CD14-positive monocyte (primary cell): ENCODE data around the gene PPARG. TPM values are rescaled to one million over a fixed set of nuclear protein-coding genes. Genes with fewer than 3 reads are reported as not detected.

ENCODE experiments used
- DNase-seq, 3 donors: peaks; one replicate each; pipeline ENCODE4 v3.0.0-alpha.2; 2011 to 2022
- H2AFZ ChIP-seq: 2 replicates; pipeline ENCODE4 v1.6.0; 2012; ENCODE audit warnings: mild to moderate bottlenecking, low read depth, low read length, inconsistent platforms; ENCODE audit not compliant: insufficient read depth, poor library complexity, severe bottlenecking
- H3K27ac ChIP-seq, 2 donors: 1 replicate in 1 of 2; 2 replicates in 1 of 2; pipeline ENCODE4 v1.5.1; 2012 to 2013; ENCODE audit warnings: low read length in 2 of 2, control low read depth in 1 of 2, inconsistent platforms in 1 of 2, low read depth in 1 of 2, mild to moderate bottlenecking in 1 of 2
- H3K27me3 ChIP-seq, 2 donors: one replicate each; pipeline versions ENCODE4 v1.6.0 to v1.6.1; 2011 to 2013; ENCODE audit warnings: low read length in 2 of 2; ENCODE audit not compliant: control insufficient read depth in 2 of 2, insufficient read depth in 2 of 2
- H3K36me3 ChIP-seq, 2 donors: replicated peaks in 1 of 2; 1 replicate in 1 of 2; 2 replicates in 1 of 2; pipeline versions ENCODE4 v1.5.1 to v1.6.1; 2012 to 2013; ENCODE audit warnings: low read length in 2 of 2, control low read depth in 1 of 2, inconsistent platforms in 1 of 2, mild to moderate bottlenecking in 1 of 2; ENCODE audit not compliant: insufficient read depth in 2 of 2, control insufficient read depth in 1 of 2
- H3K4me1 ChIP-seq, 2 donors: 1 replicate in 1 of 2; 2 replicates in 1 of 2; pipeline versions ENCODE4 v1.5.1 to v1.6.1; 2012 to 2013; ENCODE audit warnings: low read length in 2 of 2, control low read depth in 1 of 2, inconsistent platforms in 1 of 2, mild to moderate bottlenecking in 1 of 2, moderate library complexity in 1 of 2; ENCODE audit not compliant: insufficient read depth in 2 of 2, control insufficient read depth in 1 of 2
- H3K4me2 ChIP-seq: replicated peaks from 2 replicates; pipeline ENCODE3; 2012; ENCODE audit warnings: low read length, moderate library complexity, mild to moderate bottlenecking; ENCODE audit not compliant: poor library complexity, severe bottlenecking; ENCODE audit errors: extremely low read depth
- H3K4me3 ChIP-seq, 3 experiments: fragments of 200-600 bp in 1 of 3; sonication (generic) in 1 of 3; replicated peaks in 1 of 3; 1 replicate in 2 of 3; 2 replicates in 1 of 3; pipeline ENCODE4 v1.5.1; 2011 to 2013; ENCODE audit warnings: low read length in 3 of 3, mild to moderate bottlenecking in 3 of 3, control low read depth in 2 of 3, low read depth in 2 of 3, inconsistent platforms in 1 of 3, moderate library complexity in 1 of 3
- H3K79me2 ChIP-seq: 2 replicates; pipeline ENCODE4 v1.6.0; 2012; ENCODE audit warnings: mild to moderate bottlenecking, control low read depth, inconsistent platforms, low read length, moderate library complexity; ENCODE audit not compliant: insufficient read depth
- H3K9ac ChIP-seq: 2 replicates; pipeline ENCODE4 v1.6.0; 2017; ENCODE audit warnings: low read length, mild to moderate bottlenecking; ENCODE audit not compliant: insufficient read depth, poor library complexity, severe bottlenecking
- H3K9me3 ChIP-seq, 2 donors: replicated peaks in 1 of 2; 1 replicate in 1 of 2; 2 replicates in 1 of 2; pipeline versions ENCODE4 v1.5.1 to v1.6.1; 2012 to 2013; ENCODE audit warnings: low read length in 2 of 2, control low read depth in 1 of 2; ENCODE audit not compliant: control insufficient read depth in 1 of 2, insufficient read depth in 1 of 2
- H4K20me1 ChIP-seq: 2 replicates; pipeline ENCODE4 v1.6.0; 2012; ENCODE audit warnings: mild to moderate bottlenecking, low read length, control low read depth, moderate library complexity; ENCODE audit not compliant: insufficient read depth
- H3K27ac Mint-ChIP-seq, 7 donors: one replicate each; pipeline ENCODE4 v1.8.0; 2020; ENCODE audit warnings: mild to moderate bottlenecking in 7 of 7, mixed read lengths in 7 of 7, moderate library complexity in 6 of 7, inconsistent platforms in 2 of 7
- H3K27me3 Mint-ChIP-seq, 3 donors: one replicate each; pipeline ENCODE4 v1.8.0; 2021 to 2022; ENCODE audit warnings: low read depth in 3 of 3, mild to moderate bottlenecking in 3 of 3, mixed read lengths in 3 of 3, moderate library complexity in 3 of 3, inconsistent platforms in 1 of 3
- H3K36me3 Mint-ChIP-seq, 2 donors: one replicate each; pipeline ENCODE4 v1.8.0; 2020; ENCODE audit warnings: mixed read lengths in 2 of 2, inconsistent platforms in 1 of 2, mild to moderate bottlenecking in 1 of 2
- H3K4me1 Mint-ChIP-seq: one replicate; pipeline ENCODE4 v1.8.0; 2020; ENCODE audit warnings: mild to moderate bottlenecking, mixed read lengths
- H3K4me3 Mint-ChIP-seq, 2 donors: one replicate each; pipeline ENCODE4 v1.8.0; 2020; ENCODE audit warnings: mild to moderate bottlenecking in 2 of 2, mixed read lengths in 2 of 2, moderate library complexity in 1 of 2
- H3K9me3 Mint-ChIP-seq, 7 donors: one replicate each; pipeline ENCODE4 v1.8.0; 2020 to 2022; ENCODE audit warnings: mixed read lengths in 7 of 7, mild to moderate bottlenecking in 6 of 7, moderate library complexity in 6 of 7, inconsistent platforms in 2 of 7
- WGBS: methylation state at CpG from one replicate; pipeline ENCODE4 v1.1.5; 2013; ENCODE audit warnings: missing lambda C conversion rate; ENCODE audit not compliant: insufficient coverage; 5-methylcytosine and 5-hydroxymethylcytosine counted together
- intact Hi-C, 2 donors: fragments of 100-400 bp; cut with micrococcal nuclease; formaldehyde crosslinking; loops; one replicate each; pipeline versions ENCODE4 v1.15.0 to v1.15.1; 2023
- polyA plus RNA-seq, 3 donors: library from polyadenylated mRNA; depleted of rRNA in 1 of 3; unstranded in 2 of 3; stranded (reverse) in 1 of 3; fragments of 300-500 nt in 2 of 3; fragments of >200 nt in 1 of 3; fragmentation: Illumina TruSeq in 2 of 3; gene quantifications; 1 replicate in 2 of 3; 2 replicates in 1 of 3; pipeline ENCODE4 v1.2.3, GENCODE V29; 2012 to 2021
- TF ChIP-seq, protein P1 (sequence below): fragments of 200-600 bp; IDR thresholded peaks from one replicate; pipeline ENCODE4 v1.8.0; 2022; ENCODE audit warnings: antibody characterized with exemption, mild to moderate bottlenecking

PPARG gene
- polyA plus RNA-seq, 3 donors, result 0.56 to 2.0 (median 0.97) TPM

DNA sequence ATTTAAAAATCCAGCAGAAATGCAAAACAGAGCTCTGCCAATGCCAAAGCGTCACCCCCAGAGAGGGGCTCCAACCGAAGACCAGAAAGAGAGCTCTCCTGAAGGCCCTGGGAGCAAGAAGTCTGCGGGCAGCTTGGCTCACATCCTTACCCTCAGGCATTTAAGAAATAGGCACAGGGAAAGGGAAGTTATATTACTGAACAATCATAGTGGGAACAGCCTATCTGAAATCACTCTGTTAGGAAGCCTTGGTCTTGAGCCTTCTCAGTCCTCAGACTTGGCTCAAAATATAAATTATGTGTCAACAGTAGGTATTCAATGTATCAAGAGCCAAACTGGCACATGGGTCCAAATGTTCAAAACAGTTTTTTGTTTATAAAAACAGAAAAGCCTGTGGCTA, 10.3 kb upstream of the PPARG start:
- peaks cover 0 to 5% (median 3%) of the 10 kb centered on the region in 3 donors for H3K27me3 Mint-ChIP-seq
- H3K36me3 Mint-ChIP-seq, result no peaks in the 10 kb centered on the region
- Histone ChIP-seq H3K27ac (no peak overlapping the region), H4K20me1 (no peaks in the 10 kb centered on the region), H3K36me3 (no peaks in the 10 kb centered on the region), H3K4me3 (no peak overlapping the region), H3K9me3 (no peaks in the 10 kb centered on the region), H2AFZ (no peak overlapping the region), H3K79me2 (no peaks in the 10 kb centered on the region), H3K4me1 (peaks cover 24% of the 10 kb centered on the region in 2 donors), H3K27me3 (no peaks in the 10 kb centered on the region), H3K9ac (no peak overlapping the region), H3K4me2 (no peak overlapping the region)
- peak in 1 of 3 donors; percentile 29 for DNase-seq
- peaks cover 23% of the 10 kb centered on the region for H3K4me1 Mint-ChIP-seq
- 33% methylated on average over 1 of the region's 3 CpGs for WGBS
- intact Hi-C loops, result loop anchor here in 1 of 2 donors (10.0 kb wide), 1 partner anchor 176 kb away; no protein-coding TSS in a partner anchor
- peak overlapping the region in 2 of 7 donors; percentile 25 to 72 for H3K27ac Mint-ChIP-seq
- H3K4me3 Mint-ChIP-seq, result no peak overlapping the region
- TF ChIP-seq, protein P1, sequence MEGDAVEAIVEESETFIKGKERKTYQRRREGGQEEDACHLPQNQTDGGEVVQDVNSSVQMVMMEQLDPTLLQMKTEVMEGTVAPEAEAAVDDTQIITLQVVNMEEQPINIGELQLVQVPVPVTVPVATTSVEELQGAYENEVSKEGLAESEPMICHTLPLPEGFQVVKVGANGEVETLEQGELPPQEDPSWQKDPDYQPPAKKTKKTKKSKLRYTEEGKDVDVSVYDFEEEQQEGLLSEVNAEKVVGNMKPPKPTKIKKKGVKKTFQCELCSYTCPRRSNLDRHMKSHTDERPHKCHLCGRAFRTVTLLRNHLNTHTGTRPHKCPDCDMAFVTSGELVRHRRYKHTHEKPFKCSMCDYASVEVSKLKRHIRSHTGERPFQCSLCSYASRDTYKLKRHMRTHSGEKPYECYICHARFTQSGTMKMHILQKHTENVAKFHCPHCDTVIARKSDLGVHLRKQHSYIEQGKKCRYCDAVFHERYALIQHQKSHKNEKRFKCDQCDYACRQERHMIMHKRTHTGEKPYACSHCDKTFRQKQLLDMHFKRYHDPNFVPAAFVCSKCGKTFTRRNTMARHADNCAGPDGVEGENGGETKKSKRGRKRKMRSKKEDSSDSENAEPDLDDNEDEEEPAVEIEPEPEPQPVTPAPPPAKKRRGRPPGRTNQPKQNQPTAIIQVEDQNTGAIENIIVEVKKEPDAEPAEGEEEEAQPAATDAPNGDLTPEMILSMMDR, result no peak
- H3K9me3 Mint-ChIP-seq, result peaks cover 0 to 2% (median 0%) of the 10 kb centered on the region in 7 donors

DNA sequence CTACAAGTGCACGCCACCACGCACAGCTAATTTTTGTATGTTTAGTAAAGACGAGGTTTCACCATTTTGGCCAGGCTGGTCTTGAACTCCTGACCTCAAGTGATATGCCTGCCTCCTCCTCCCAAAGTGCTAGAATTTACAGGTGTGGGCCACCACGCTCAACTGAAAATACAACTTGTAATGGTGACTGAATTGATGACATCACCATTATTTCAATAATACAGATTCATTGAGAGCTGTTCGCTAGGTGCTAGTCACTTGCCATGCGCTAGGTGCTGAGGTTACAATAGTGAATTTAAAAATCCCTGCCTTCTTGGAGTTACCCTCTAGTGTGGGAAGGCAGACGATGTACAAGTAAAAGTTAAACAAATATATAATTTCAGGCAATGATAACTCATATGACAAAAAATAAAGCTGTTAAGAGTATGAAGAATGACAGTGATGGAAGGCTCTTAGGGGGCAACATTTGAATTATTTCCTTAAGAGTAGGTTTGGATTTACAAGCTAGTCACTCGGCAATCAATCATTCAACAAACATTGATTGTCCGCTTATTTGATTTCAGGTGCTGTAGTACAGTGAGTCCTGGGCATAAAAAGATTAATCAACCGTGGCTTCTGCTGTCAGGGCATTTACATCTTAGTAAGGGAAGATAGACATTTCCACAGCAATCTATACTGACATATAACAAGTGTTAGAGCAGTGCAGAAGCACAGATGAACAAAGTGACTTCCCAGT, 9.1 kb upstream of the PPARG start:
- H3K4me1 Mint-ChIP-seq, result peaks cover 23% of the 10 kb centered on the region
- Histone ChIP-seq H4K20me1 (no peaks in the 10 kb centered on the region), H3K9ac (no peak overlapping the region), H3K4me3 (no peak overlapping the region), H3K4me1 (peaks cover 24% of the 10 kb centered on the region in 2 donors), H3K79me2 (no peaks in the 10 kb centered on the region), H3K36me3 (no peaks in the 10 kb centered on the region), H3K4me2 (no peak overlapping the region), H3K27me3 (no peaks in the 10 kb centered on the region), H3K9me3 (no peaks in the 10 kb centered on the region), H2AFZ (no peak overlapping the region), H3K27ac (no peak overlapping the region)
- H3K9me3 Mint-ChIP-seq, result peaks cover 0 to 2% (median 0%) of the 10 kb centered on the region in 7 donors
- no peaks in the 10 kb centered on the region for H3K36me3 Mint-ChIP-seq
- H3K27ac Mint-ChIP-seq, result no peak overlapping the region
- DNase-seq, result no peak
- TF ChIP-seq, protein P1, result no peak
- H3K27me3 Mint-ChIP-seq, result peaks cover 3 to 6% (median 5%) of the 10 kb centered on the region in 3 donors
- no peak overlapping the region for H3K4me3 Mint-ChIP-seq
- intact Hi-C loops, result loop anchor here in 1 of 2 donors (10.0 kb wide), 2 partner anchors 115 to 175 kb away; no protein-coding TSS in a partner anchor
- 100% methylated on average over 2 of the region's 10 CpGs for WGBS
